GM19025 (cell line): ENCODE data around the gene RASGRP2.
A peak's percentile ranks its signal among the peaks of the same experiment; 100 is the strongest.

Source experiments
- ATAC-seq: cut with Tn5 transposase; IDR thresholded peaks from one replicate; pipeline ENCODE4 v1.9.1; 2021; ENCODE audit warnings: mild to moderate bottlenecking, low read depth, moderate library complexity; ENCODE audit not compliant: unreplicated experiment

Gene RASGRP2

GRCh38 chr11:64743591-64744543 lies at the start of gene RASGRP2:
RASGRP2 (minus strand) TSS chr11:64744142; CDS start chr11:64742866, 1,276 bp downstream.
- no peak for ATAC-seq

GRCh38 chr11:64792482-64792881 lies 48.5 kb upstream of the RASGRP2 start:
- no peak for ATAC-seq

GRCh38 chr11:64791781-64792291 lies 47.9 kb upstream of the RASGRP2 start:
- no peak for ATAC-seq

- no peak for ATAC-seq
Observed at GRCh38 chr11:64790205-64791095, 46.5 kb upstream of the RASGRP2 start.

- no peak for ATAC-seq
Observed at GRCh38 chr11:64789331-64790204, 45.6 kb upstream of the RASGRP2 start.

- ATAC-seq, result no peak
Observed at GRCh38 chr11:64788321-64789215, 44.6 kb upstream of the RASGRP2 start.

- ATAC-seq, result no peak
Observed at GRCh38 chr11:64787526-64788320, 43.8 kb upstream of the RASGRP2 start.

- ATAC-seq, result no peak
Observed at GRCh38 chr11:64786308-64786707, 42.4 kb upstream of the RASGRP2 start.

GRCh38 chr11:64784813-64785581 lies 41.1 kb upstream of the RASGRP2 start:
- no peak for ATAC-seq

- ATAC-seq, result peak; percentile 78
Observed at GRCh38 chr11:64778473-64779298, 34.7 kb upstream of the RASGRP2 start, which contains the start of gene SF1. SF1 (minus strand) TSS chr11:64778542; CDS start chr11:64778392, 150 bp downstream.

- ATAC-seq, result peak; percentile 17
Observed at GRCh38 chr11:64778223-64778472, 34.2 kb upstream of the RASGRP2 start.

- ATAC-seq, result no peak
Observed at GRCh38 chr11:64777449-64778222, 33.7 kb upstream of the RASGRP2 start.

GRCh38 chr11:64776875-64777274 lies 32.9 kb upstream of the RASGRP2 start:
- ATAC-seq, result no peak

GRCh38 chr11:64776425-64776824 lies 32.5 kb upstream of the RASGRP2 start:
- no peak for ATAC-seq

GRCh38 chr11:64774144-64774543 lies 30.2 kb upstream of the RASGRP2 start:
- no peak for ATAC-seq
